ENCODE measurements around the gene LDHAL6B.

LDHAL6B gene

DNA sequence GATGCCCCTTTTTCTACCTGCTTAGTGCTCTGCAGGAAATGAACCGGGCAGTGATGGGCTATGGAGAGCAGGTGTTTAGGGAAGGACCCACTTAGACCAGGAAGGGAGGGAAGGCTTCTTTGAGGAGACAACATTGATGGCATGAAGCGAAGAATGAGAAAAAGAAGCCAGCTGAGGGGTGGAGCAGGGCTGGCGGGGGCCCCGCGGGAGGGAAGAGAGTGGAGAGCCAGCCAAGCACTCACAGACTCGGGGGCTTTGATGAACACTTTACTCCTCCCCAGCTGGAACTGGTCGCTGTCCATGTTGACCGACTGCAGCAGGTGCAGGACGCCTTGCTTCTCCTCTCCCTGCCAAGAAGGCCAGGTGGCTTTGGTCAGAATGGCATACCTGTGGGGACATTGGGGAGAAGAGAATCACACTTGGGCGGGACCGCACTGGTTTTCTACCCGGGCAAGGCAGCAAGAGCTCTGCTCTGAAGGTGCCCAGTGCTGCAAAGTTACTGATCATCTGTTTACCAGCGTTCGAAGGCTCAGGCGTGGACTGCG is 28.4 kb upstream of the LDHAL6B start:
- DNase-seq = no peak

DNA sequence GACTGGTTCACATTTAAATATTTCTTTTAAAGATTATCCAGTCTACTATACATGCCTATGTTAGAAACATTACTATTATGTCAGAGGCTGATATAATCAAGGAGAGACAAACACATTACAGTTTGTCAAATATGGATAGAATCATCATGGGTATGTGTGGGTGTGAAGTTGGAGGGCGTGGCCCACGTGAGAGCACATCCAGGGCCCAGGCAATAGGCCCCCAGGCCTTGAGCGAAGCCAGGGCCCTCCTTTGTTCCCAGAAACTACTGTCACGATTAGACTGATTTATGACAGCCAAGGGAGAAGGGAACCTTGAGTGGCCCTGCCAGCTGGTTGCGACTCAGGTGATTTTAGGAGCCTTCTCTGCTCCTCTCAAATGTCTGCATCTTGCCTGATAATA is 26.9 kb upstream of the LDHAL6B start:
- no peak for DNase-seq

DNA sequence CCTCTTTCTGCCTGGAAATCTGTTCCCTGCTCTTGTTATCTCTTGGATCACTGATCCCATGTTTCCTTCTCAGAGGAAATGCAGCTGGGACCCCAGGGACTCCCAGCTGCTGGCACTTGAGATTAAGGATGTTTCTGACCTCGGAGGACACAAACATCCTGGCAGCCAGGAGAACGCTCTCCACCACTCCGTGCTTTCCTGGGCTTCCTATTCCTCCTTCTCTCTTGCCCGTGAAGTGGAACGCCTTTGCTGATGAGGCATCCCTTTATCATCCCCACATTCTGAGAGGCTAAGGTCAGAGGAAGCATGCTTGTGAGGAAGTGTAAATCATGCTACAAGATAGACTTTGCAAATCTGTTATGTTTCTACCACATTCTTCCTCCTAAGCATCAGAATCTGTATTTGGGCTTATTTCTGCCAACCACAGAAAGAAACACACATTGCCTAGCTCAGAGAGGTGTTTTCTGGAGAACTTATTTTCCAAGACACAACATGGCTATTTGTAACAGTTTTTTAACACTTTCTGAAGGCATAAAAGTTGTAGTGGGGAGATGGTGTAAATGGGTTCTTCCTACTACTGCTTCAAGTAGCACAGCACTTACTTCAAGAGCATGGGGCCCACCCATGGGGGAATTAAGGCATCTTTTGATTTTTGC is 25.6 kb upstream of the LDHAL6B start:
- DNase-seq = no peak

GRCh38 chr15:59185725-59186124 is 20.9 kb upstream of the LDHAL6B start:
- DNase-seq = no peak

DNA sequence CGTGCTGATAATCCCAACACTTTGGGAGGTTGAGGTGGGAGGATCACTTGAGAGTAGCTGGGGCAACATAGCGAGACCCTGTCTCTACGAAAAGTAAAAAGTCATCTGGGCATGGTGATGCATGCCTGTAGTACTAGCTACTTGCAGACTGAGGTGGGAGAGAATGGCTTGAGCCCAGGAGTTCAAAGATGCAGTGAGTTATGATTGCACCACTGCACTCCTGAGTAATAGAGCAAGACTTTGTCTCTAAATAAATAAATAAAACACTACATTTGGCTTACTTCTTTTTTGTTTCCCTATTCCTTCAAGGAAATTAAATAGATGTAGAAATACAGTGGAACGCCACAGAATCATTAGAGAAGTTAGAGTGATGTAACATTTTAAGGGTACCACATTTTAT is 20.1 kb upstream of the LDHAL6B start:
- DNase-seq = no peak

- DNase-seq = no peak
Observed at GRCh38 chr15:59189241-59189640, 17.4 kb upstream of the LDHAL6B start.

DNA sequence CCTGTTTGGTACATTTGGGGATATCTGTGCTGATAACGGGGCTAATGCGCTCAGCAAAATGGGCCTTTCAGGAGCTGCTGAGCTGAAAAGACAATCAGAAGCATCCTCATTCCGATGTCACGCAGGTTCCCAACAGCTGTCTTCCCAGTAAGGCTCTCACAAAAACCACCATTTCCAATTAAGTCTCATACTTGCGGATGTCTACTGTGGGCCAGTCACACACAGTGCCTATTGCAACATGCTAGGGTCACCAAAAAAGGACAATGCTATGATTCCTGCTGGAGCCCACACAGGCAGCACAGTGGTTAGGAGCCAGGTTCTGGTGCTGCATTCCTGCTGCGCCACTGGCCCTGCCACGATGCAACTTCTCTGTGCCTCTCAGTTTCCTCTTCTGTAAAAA is 16.4 kb upstream of the LDHAL6B start:
- no peak for DNase-seq

GRCh38 chr15:59191855-59192237 is 14.8 kb upstream of the LDHAL6B start:
- no peak for DNase-seq

DNA sequence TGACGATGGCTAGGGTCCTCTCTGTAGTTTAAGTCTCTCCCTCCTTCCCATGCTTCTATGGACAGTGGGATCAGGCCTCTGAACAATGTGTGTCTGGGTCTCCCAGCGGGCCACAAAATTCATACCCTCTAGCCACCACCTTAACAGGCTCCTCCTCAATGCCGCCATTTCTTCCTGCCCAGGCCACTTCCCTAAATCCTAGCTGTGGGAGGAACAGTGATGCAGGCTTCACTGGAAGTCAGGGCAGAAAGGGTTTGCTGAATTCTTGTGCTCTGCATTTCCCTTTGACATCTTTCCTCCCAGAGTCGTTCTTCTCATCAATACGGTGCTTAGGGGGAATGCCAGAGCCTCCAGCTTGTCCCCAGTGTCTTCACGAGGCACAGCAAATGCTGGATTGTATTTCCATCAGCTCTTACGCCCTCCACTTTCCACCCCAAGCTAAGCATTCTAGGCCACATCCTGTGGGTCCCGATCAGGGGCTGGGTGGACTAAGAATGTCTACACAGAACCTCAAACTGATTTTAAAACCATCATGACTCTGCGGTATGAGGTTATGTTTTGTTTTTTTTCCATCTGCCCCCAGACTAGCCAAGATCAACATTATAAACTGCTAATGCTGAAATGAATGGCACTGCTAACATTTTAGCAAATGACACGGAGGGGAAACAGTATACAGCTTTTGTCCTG is 11.9 kb upstream of the LDHAL6B start:
- DNase-seq = no peak

DNA sequence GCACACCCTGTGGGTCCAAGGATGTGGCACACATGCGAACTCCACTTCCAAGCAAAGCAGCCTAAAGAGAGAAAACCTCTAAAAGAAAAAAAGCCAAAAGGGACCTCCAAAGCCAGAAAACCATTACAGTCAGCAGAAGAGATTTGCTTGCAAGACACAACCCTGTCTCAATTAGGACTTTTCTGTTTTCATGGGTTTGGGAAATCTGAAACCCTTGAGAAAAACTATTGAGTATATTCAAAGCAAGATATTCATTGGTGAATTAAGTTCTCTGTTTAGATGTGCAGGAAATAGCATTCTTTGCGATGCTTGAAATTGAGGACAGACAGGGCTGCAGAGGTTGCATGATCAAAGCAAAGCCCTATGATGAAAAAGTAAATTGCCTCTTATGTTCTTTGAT is 10.2 kb upstream of the LDHAL6B start:
- DNase-seq = no peak

GRCh38 chr15:59197454-59197853 is 9.2 kb upstream of the LDHAL6B start:
- DNase-seq = no peak

DNA sequence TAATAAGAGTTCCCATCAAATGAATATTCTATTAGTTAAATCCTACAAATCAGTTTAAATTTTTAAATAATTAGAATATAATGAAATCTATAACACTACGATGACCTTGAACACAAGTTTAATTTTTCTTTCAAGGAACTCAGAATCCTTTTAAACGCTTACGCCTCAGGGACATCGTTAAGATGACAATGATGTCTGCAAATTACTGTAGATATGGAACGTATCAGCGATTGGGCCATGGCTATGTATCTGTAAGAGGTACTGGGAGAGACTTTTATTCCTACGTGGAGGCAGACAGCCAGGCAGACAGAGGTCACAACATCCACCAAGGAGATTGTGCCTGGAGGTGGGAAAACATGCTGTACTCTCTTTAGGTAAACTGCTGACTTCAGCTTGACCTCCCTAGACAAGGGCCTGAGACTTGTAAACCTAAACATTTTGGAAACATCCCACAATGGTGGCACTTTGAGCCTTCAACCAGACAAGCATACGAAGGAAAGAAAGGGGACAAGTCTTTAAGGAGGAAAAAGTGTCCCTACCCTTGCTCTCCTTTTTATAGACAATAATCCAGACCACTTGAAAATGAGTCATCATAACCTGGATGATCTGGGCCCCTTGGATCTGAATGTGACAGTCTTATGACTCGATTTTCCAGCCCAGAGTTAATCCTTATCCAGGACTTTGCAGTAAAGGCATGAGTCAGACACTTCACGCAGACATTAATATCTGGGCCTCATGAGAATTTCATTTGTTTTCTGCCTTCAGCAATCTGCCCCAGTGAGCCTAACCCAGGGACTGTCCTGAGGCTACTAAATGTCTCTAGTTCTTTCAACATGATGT is 6.8 kb upstream of the LDHAL6B start:
- no peak for DNase-seq

DNA sequence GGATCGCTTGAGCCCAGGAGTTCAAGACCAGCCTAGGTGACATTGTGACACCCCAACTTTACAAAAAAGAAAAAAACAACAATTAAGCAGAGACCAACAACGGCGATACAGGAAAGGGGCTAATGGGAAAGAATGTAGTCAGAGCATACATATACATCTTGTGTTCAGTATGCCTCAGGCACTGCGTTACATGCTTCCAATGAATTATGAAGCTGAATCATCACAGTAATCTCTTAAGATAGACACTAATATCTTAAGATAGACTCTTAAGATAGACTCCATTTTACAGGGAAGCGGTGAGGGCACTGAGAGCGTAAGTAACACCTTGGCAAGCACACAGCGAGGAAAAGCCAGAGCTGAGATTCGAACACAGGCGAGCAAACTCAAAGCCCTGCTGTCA is 6.1 kb upstream of the LDHAL6B start:
- no peak for DNase-seq

- DNase-seq = no peak
Observed at GRCh38 chr15:59203008-59203407, 3.6 kb upstream of the LDHAL6B start.

GRCh38 chr15:59203657-59204056 is 3.0 kb upstream of the LDHAL6B start:
- DNase-seq = no peak

- no peak for DNase-seq
Observed at GRCh38 chr15:59205839-59206622, 612 bp upstream of the LDHAL6B start.

GRCh38 chr15:59208613-59209249 is 2.1 kb downstream of the LDHAL6B start:
- DNase-seq = no peak

DNA sequence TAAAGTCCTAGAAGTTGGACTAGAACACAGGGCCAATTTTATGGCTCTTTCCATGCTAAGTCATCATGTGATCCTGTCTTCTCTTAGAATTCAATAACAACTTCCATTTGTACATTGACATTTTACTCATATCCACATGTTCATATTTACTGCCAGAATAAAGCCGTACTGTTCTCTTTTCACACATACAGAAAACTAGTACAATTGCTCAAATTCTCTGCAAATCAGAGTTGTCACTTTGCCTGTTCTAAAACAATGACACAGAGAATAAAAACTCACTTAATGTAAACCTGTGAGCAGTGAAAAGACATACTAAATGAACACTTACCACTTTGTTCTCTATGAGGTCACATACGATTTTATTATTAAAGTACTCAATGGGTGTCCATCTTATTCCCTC is 3.5 kb downstream of the LDHAL6B start:
- DNase-seq = no peak

DNA sequence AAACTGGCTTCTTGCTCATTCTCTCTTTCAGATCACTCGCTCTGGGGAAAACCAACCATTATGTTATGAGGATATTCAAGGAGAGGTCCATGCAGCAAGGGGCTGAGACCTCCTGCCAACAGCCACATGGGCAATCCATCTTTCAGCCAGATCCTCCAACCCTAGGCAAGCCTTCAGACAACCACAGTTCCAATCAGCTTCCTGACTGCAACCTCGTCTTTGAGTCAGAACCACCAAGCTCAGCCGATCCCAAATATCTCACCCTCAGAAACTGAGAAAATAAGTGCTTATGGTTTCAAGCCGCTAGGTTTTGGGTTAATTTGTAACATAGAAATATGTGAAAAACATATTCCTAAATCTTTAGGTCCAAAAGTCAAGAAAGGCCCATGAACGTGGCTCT is 10.3 kb downstream of the LDHAL6B start:
- DNase-seq = no peak

GRCh38 chr15:59217876-59218498 is 11.3 kb downstream of the LDHAL6B start:
- no peak for DNase-seq

DNA sequence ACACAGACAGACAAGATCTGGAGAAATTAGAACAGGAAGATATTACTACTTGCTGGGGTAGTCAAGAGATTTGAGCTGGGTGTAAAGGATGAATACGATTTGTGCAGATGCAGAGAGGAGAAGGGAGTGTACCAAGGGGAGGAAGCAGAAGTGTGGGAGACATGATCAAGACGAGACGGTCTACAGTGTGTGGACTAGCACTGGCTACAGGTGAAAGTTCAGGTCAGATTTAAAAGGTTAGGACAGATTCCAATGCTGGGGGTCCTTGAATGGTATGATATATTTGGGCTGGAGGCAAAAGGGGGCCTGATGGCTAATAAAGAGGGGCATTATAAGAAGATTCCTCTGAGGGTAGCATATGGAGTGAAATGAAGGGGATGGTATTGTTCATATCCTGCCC is 12.1 kb downstream of the LDHAL6B start:
- no peak for DNase-seq

Measured in activated CD4-positive, alpha-beta T cell treated with anti-CD3 and anti-CD28 coated beads for 4 hours (primary cell).